A549 (cell line): ENCODE data around the gene GET4. TPM values are rescaled to one million over a fixed set of nuclear protein-coding genes. Genes with fewer than 3 reads are reported as not detected.

ENCODE experiments used
- ATAC-seq, 2 experiments: fragments of 200-7000 bp in 1 of 2; fragments of >200 bp in 1 of 2; cut with Nextera tagmentation in 1 of 2; cut with Tn5 transposase in 1 of 2; 3 replicates each; pipeline versions ENCODE4 v1.8.0 to v1.9.1; 2018 to 2020; ENCODE audit warnings: mild to moderate bottlenecking in 1 of 2, moderate library complexity in 1 of 2
- CTCF ChIA-PET: fragments of 300-600 bp; sonication (Branson Sonifier 250); formaldehyde crosslinking; extraction: SDS; loops from one replicate; lab custom pipeline; 2021; ENCODE audit warnings: antibody characterized with exemption, inconsistent platforms; lab: Yijun Ruan, JAX
- POLR2A ChIA-PET: fragments of 350-600 bp; formaldehyde crosslinking; extraction: SDS; loops from one replicate; lab custom pipeline; 2021; ENCODE audit warnings: antibody characterized with exemption, inconsistent platforms; lab: Yijun Ruan, JAX
- DNase-seq, 2 experiments: peaks; one replicate each; pipeline versions ENCODE4 v3.0.0 to v3.0.0-alpha.2; 2011 to 2016; ENCODE audit warnings: low read depth in 1 of 2, low spot score in 1 of 2
- FAIRE-seq: peaks from 2 replicates; lab custom pipeline; 2011; peaks lifted over from hg19 to GRCh38; lab: Jason Lieb, UNC
- H3K27ac ChIP-seq, 2 experiments: fragments of >200 bp; sonication (Bioruptor Twin); formaldehyde crosslinking; 3 replicates each; pipeline ENCODE4 v1.5.1; 2016 to 2017
- H3K4me1 ChIP-seq: fragments of >200 bp; sonication (Bioruptor Twin); formaldehyde crosslinking; 3 replicates; pipeline ENCODE4 v1.6.1; 2016
- H3K4me2 ChIP-seq: fragments of >200 bp; sonication (Bioruptor Twin); formaldehyde crosslinking; 3 replicates; pipeline ENCODE4 v1.6.1; 2016
- H3K4me3 ChIP-seq: fragments of >200 bp; sonication (Bioruptor Twin); formaldehyde crosslinking; 3 replicates; pipeline ENCODE4 v1.5.1; 2016
- H3K9me3 ChIP-seq: fragments of >200 bp; sonication (Bioruptor Twin); formaldehyde crosslinking; 3 replicates; pipeline ENCODE4 v1.6.1; 2016
- CBX8 ChIP-seq: fragments of 200-600 bp; sonication (generic); IDR thresholded peaks from 2 replicates; pipeline ENCODE4 v1.6.1; 2016
- CEBPB ChIP-seq, 2 experiments: fragments of >200 bp in 1 of 2; sonication (Bioruptor Twin) in 1 of 2; formaldehyde crosslinking in 1 of 2; IDR thresholded peaks; 2 replicates each; pipeline ENCODE4 v1.6.1; 2012 to 2016
- CHD4 ChIP-seq: fragments of 200-600 bp; sonication (generic); IDR thresholded peaks from 2 replicates; pipeline ENCODE4 v1.6.1; 2016; ENCODE audit warnings: antibody characterized with exemption, mild to moderate bottlenecking, borderline replicate concordance
- EP300 ChIP-seq, 2 experiments: fragments of >200 bp; sonication (Bioruptor Twin); formaldehyde crosslinking; IDR thresholded peaks; 2 replicates in 1 of 2; 3 replicates in 1 of 2; pipeline ENCODE4 v1.6.1; 2016 to 2017
- FOXS1 ChIP-seq: fragments of 250-450 bp; sonication (Bioruptor Pico); IDR thresholded peaks from 2 replicates; pipeline ENCODE4 v1.5.0; 2020; ENCODE audit warnings: mild to moderate bottlenecking, moderate library complexity
- GATA3 ChIP-seq: IDR thresholded peaks from 2 replicates; pipeline ENCODE4 v1.6.1; 2012; ENCODE audit warnings: borderline replicate concordance
- HOXB13 ChIP-seq: fragments of 250-450 bp; sonication (Bioruptor Pico); IDR thresholded peaks from 2 replicates; pipeline ENCODE4 v1.5.0; 2020; ENCODE audit warnings: low read depth, mild to moderate bottlenecking, moderate library complexity
- JUN ChIP-seq, 2 experiments: fragments of >200 bp; sonication (Bioruptor Twin); formaldehyde crosslinking; IDR thresholded peaks; 2 replicates in 1 of 2; 3 replicates in 1 of 2; pipeline ENCODE4 v1.6.1; 2016 to 2017
- JUNB ChIP-seq: fragments of >200 bp; sonication (Bioruptor Twin); formaldehyde crosslinking; IDR thresholded peaks from 2 replicates; pipeline ENCODE4 v1.6.1; 2016
- KDM1A ChIP-seq: fragments of 200-600 bp; sonication (generic); IDR thresholded peaks from 2 replicates; pipeline ENCODE4 v1.6.1; 2016; ENCODE audit warnings: low read depth, mild to moderate bottlenecking
- KDM5A ChIP-seq: fragments of 200-600 bp; sonication (generic); IDR thresholded peaks from 2 replicates; pipeline ENCODE4 v1.6.1; 2016; ENCODE audit warnings: antibody characterized with exemption, mild to moderate bottlenecking
- MAFK ChIP-seq: fragments of 450-650 bp; IDR thresholded peaks from 2 replicates; pipeline ENCODE4 v1.6.1; 2014; ENCODE audit not compliant: partially characterized antibody
- MYC ChIP-seq: IDR thresholded peaks from 2 replicates; pipeline ENCODE4 v1.6.1; 2012; ENCODE audit warnings: mild to moderate bottlenecking, inconsistent platforms, low read length, improper control_type of control experiment, borderline replicate concordance
- NFE2L2 ChIP-seq: fragments of 150-350 bp; conservative IDR thresholded peaks from 2 replicates; pipeline ENCODE4 v1.6.1; 2014; ENCODE audit warnings: low read length
- NPAS2 ChIP-seq: fragments of 250-450 bp; sonication (Bioruptor Pico); IDR thresholded peaks from 2 replicates; pipeline ENCODE4 v1.8.0; 2022; ENCODE audit warnings: mild to moderate bottlenecking, moderate library complexity, borderline replicate concordance
- PHF8 ChIP-seq: fragments of 200-600 bp; sonication (generic); IDR thresholded peaks from 2 replicates; pipeline ENCODE4 v1.6.1; 2016; ENCODE audit warnings: low read depth, mild to moderate bottlenecking, antibody characterized with exemption, moderate library complexity, borderline replicate concordance
- RARB ChIP-seq: fragments of 250-450 bp; sonication (Bioruptor Pico); IDR thresholded peaks from 2 replicates; pipeline ENCODE4 v1.8.0; 2021; ENCODE audit warnings: mild to moderate bottlenecking, moderate library complexity
- RFX5 ChIP-seq: fragments of 450-650 bp; IDR thresholded peaks from 2 replicates; pipeline ENCODE4 v1.7.1; 2014; ENCODE audit warnings: antibody characterized with exemption, mild to moderate bottlenecking, moderate library complexity
- WGBS: methylation state at CpG from one replicate; pipeline ENCODE4 v1.1.6; 2017; ENCODE audit errors: missing lambda C conversion rate; 5-methylcytosine and 5-hydroxymethylcytosine counted together
- polyA plus RNA-seq, 4 experiments: library from polyadenylated mRNA; depleted of rRNA in 3 of 4; stranded (reverse); fragments of >200 nt; fragmentation: RNase III in 1 of 4; extraction: RNeasy Plus Mini Kit Qiagen cat#74134 plus additional on column Dnase treatment in 1 of 4; gene quantifications; 2 replicates in 3 of 4; 3 replicates in 1 of 4; pipeline ENCODE4 v1.2.3, GENCODE V29; 2011 to 2017
- TF ChIP-seq, protein P1 (sequence below): fragments of 250-450 bp; sonication (Bioruptor Pico); IDR thresholded peaks from 2 replicates; pipeline ENCODE4 v1.5.0; 2021; ENCODE audit warnings: mild to moderate bottlenecking, moderate library complexity, borderline replicate concordance
- TF ChIP-seq, protein P2 (sequence below): IDR thresholded peaks from 2 replicates; pipeline ENCODE4 v1.6.1; 2012; ENCODE audit warnings: low read depth, borderline replicate concordance
- TF ChIP-seq, protein P3 (sequence below): IDR thresholded peaks from 2 replicates; pipeline ENCODE4 v1.6.1; 2012

The GET4 gene
- polyA plus RNA-seq, 2 of the 4 experiments (the other 2 are of a cell fraction), result 26.1 to 37.0 TPM

DNA sequence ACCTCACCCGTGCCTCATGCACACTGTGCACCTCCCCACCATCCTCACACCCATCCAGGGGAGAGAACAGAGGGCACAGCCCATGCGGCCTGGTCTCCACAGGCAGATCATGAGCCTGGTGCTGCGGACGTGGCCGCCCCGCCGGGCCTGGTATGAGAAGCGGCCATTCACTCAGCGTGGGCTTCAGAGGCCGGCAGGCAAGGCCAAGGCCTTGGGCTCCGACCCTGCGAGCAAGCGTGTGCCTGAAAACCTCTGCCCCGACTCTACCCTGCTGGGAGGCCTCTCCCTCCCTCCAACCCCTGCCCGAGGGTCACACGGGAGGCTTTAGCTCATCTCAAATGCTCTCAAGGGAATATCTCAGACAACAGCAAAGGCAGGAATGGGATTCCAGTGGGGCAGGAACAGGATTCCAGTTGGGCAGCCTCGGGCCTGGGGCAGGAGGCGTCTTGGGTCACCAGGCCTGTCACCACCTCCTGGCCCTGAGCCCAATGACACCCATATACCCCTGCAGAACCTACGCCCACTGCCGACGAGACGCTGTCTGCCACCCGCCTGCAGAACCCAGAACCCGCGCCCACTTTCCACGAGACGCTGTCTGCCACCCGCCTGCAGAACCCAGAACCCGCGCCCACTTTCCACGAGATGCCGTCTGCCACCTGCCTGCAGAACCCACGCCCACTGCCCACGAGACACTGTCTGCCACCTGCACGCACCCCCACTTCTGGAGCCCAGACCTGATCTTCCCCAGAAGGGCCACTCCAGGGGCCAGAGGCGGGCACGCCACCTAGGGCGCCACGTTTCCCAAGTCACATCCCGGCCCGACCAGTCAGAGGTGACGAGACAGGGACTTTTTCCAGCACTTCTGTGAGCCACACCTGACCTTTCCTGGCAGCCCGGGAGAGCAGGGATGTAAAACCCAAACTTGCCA, 39.2 kb downstream of the GET4 start:
- ChIA-PET CTCF (no interaction called here), POLR2A (no interaction called here)
- H3K9me3 ChIP-seq, result no peaks in the 10 kb centered on the region
- DNase-seq, result no peak
- H3K4me2 ChIP-seq, result no peak overlapping the region
- peaks cover 17% of the 10 kb centered on the region for H3K4me1 ChIP-seq
- FAIRE-seq, result no peak
- ATAC-seq, result no peak
- no peak overlapping the region for H3K27ac ChIP-seq
- WGBS, result 84% methylated on average over 39 of the region's 43 CpGs
- no peak overlapping the region for H3K4me3 ChIP-seq
- TF ChIP-seq FOXS1 (CRISPR knock-in tag), result no peak

DNA sequence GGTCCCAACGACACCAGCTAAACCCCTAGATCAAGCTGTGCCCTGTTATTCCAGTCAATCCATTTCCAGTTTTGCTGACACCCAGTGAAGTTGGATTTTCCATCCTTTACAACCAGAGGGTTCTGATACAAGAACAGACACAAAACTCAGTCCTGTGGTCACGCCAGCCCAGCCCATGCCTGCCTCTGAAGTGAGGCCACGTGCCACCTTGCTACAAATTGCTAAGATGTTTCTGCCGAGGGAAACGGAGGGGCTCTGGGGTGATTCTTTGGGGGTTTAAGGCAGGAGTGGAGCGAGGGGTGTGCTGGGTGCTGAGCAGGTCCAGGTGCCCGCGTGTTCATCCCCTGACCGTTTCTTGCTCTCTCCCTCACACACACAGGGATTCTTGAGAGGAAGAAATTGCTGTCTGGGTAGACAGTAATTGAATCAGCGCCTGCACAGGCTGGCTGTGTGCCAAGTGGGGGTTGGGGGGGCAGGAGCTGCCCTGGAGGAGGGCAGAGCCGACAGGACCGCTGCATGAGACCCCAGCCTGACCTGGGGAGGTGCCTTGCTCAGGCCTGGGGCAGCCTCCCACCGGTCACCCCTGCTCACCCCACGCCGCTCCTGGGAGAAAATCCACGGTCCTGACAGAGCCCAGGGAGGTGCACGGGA, 40.1 kb downstream of the GET4 start:
- TF ChIP-seq KDM5A, result no peak
- TF ChIP-seq MYC, result no peak
- TF ChIP-seq, protein P1, sequence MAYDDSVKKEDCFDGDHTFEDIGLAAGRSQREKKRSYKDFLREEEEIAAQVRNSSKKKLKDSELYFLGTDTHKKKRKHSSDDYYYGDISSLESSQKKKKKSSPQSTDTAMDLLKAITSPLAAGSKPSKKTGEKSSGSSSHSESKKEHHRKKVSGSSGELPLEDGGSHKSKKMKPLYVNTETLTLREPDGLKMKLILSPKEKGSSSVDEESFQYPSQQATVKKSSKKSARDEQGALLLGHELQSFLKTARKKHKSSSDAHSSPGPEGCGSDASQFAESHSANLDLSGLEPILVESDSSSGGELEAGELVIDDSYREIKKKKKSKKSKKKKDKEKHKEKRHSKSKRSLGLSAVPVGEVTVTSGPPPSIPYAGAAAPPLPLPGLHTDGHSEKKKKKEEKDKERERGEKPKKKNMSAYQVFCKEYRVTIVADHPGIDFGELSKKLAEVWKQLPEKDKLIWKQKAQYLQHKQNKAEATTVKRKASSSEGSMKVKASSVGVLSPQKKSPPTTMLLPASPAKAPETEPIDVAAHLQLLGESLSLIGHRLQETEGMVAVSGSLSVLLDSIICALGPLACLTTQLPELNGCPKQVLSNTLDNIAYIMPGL (CRISPR knock-in tag), result no peak
- no peak for TF ChIP-seq RARB (CRISPR knock-in tag)
- no peak for TF ChIP-seq HOXB13 (CRISPR knock-in tag)
- no peak for TF ChIP-seq JUNB
- TF ChIP-seq CHD4, result no peak
- no peak for TF ChIP-seq JUN (IDR thresholded peaks at IDR 0.05)
- no peak for TF ChIP-seq CBX8
- TF ChIP-seq, protein P2, sequence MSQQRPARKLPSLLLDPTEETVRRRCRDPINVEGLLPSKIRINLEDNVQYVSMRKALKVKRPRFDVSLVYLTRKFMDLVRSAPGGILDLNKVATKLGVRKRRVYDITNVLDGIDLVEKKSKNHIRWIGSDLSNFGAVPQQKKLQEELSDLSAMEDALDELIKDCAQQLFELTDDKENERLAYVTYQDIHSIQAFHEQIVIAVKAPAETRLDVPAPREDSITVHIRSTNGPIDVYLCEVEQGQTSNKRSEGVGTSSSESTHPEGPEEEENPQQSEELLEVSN, result no peak
- TF ChIP-seq NFE2L2, result no peak
- TF ChIP-seq GATA3, result no peak
- TF ChIP-seq EP300 (IDR thresholded peaks at IDR 0.05), result no peak
- no peak for TF ChIP-seq RFX5
- no peak for TF ChIP-seq MAFK
- TF ChIP-seq PHF8, result no peak
- no peak for TF ChIP-seq CEBPB (IDR thresholded peaks at IDR 0.05)
- no peak for TF ChIP-seq KDM1A
- TF ChIP-seq, protein P3, sequence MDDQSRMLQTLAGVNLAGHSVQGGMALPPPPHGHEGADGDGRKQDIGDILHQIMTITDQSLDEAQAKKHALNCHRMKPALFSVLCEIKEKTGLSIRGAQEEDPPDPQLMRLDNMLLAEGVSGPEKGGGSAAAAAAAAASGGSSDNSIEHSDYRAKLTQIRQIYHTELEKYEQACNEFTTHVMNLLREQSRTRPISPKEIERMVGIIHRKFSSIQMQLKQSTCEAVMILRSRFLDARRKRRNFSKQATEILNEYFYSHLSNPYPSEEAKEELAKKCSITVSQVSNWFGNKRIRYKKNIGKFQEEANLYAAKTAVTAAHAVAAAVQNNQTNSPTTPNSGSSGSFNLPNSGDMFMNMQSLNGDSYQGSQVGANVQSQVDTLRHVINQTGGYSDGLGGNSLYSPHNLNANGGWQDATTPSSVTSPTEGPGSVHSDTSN, result no peak
- no peak for TF ChIP-seq NPAS2
- TF ChIP-seq, all 56 proteins: peak for 0
- FAIRE-seq, result no peak
- Histone ChIP-seq H3K4me1 (peaks cover 17% of the 10 kb centered on the region), H3K27ac (peak overlapping the region in 1 of 2 experiments; percentile 49; a peak in 2 of 6 replicates), H3K9me3 (no peaks in the 10 kb centered on the region), H3K4me2 (0 out of 3 replicates have a peak overlapping the region, but pooled peaks have one; percentile 16), H3K4me3 (no peak overlapping the region)
- ChIA-PET POLR2A (no interaction called here), CTCF (interaction anchor here (1.2 to 2.5 kb wide), 2 partner anchors 8 to 149 kb away, joined by 3 to 12 read pairs; no protein-coding TSS in a partner anchor)
- no peak for ATAC-seq
- no peak for DNase-seq
- WGBS, result 64% methylated on average over 15 of the region's 17 CpGs
